ENCODE data around the gene CCT8.

Gene CCT8

GRCh38 chr21:29073222-29074006 is at the start of gene CCT8:
TSS of gene CCT8 (minus strand) at chr21:29073648. CDS start at chr21:29073590, 58 bp downstream.
- peak; percentile 95 to 97 for DNase-seq

- DNase-seq: no peak
Observed at GRCh38 chr21:29121759-29122158, 48.3 kb upstream of the CCT8 start.

- DNase-seq: no peak
Observed at GRCh38 chr21:29117372-29117955, 44.0 kb upstream of the CCT8 start.

GRCh38 chr21:29115899-29116298 is 42.5 kb upstream of the CCT8 start:
- DNase-seq: no peak

GRCh38 chr21:29114765-29115500 is 41.5 kb upstream of the CCT8 start:
- no peak for DNase-seq

- no peak for DNase-seq
Observed at GRCh38 chr21:29105218-29105617, 31.8 kb upstream of the CCT8 start.

- no peak for DNase-seq
Observed at GRCh38 chr21:29104239-29104708, 30.8 kb upstream of the CCT8 start.

- no peak for DNase-seq
Observed at GRCh38 chr21:29102791-29103257, 29.4 kb upstream of the CCT8 start.

- no peak for DNase-seq
Observed at GRCh38 chr21:29098156-29098555, 24.7 kb upstream of the CCT8 start.

- DNase-seq: no peak
Observed at GRCh38 chr21:29096218-29097015, 23.0 kb upstream of the CCT8 start.

GRCh38 chr21:29092102-29092959 is 18.9 kb upstream of the CCT8 start:
- DNase-seq: no peak

- DNase-seq: no peak
Observed at GRCh38 chr21:29091033-29091432, 17.6 kb upstream of the CCT8 start.

GRCh38 chr21:29085106-29085752 is 11.8 kb upstream of the CCT8 start:
- DNase-seq: no peak

GRCh38 chr21:29084372-29084771 is 10.9 kb upstream of the CCT8 start:
- no peak for DNase-seq

- no peak for DNase-seq
Observed at GRCh38 chr21:29083306-29083705, 9.9 kb upstream of the CCT8 start.

- DNase-seq: no peak
Observed at GRCh38 chr21:29082046-29082815, 8.8 kb upstream of the CCT8 start.

- no peak for DNase-seq
Observed at GRCh38 chr21:29080454-29080941, 7.0 kb upstream of the CCT8 start.

GRCh38 chr21:29078869-29079767 is 5.7 kb upstream of the CCT8 start:
- peak in 1 of 2 donors; percentile 18 for DNase-seq

- DNase-seq: peak in 1 of 2 donors; percentile 26
Observed at GRCh38 chr21:29077651-29078090, 4.2 kb upstream of the CCT8 start.
